Iris pigment epithelial cell (primary cell): Measurements from ENCODE around the gene NDUFV2.
"Not testable (repeated sequence)": the region's sequence is repeated elsewhere in the genome, so short reads cannot be mapped to it uniquely, and the experiment has no call there.

Experiments
- DNase-seq: peaks from one replicate; pipeline ENCODE4 v3.0.0-alpha.2; 2011; ENCODE audit warnings: low read depth

Gene NDUFV2

GRCh38 chr18:9153256-9153655 lies 50.8 kb downstream of the NDUFV2 start:
- DNase-seq: no peak

- DNase-seq: no peak
Measured at GRCh38 chr18:9156604-9157249, 54.2 kb downstream of the NDUFV2 start.

DNA sequence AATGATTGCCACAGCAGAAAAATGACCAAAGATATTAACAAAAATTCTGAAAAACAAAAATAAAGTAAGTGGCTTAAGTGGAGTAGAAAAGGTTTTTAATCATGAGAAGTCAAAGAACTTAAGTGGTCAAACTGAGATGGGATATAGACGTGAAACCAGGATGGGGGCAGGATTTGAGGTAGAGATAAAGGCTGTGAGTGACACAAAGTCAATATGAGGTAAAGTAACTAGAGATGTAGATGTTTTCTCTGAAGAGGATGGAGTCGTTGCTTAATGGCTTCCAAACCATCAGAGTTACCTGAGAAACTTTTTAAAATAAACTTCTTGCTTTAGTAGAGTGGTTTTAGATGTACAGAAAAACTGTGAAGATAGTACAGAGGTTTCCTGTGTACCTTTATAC lies 55.3 kb downstream of the NDUFV2 start:
- no peak for DNase-seq

DNA sequence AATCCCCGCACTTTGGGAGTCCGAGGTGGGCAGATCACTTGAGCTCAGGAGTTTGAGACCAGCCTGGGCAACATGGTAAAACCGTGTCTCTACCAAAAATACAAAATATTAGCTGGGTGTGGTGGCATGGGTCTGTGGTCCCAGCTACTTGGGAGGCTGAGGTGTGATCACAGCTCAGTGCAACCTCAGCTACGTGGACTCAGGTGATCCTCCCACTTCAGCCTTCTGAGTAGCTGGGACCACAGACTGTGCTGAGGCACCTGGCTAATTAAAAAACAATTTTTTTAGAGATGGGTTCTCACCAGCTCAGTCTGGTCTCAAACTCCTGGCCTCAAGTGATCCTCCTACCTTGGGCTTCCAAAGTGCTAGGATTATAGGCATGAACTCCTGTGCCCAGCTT lies 57.5 kb downstream of the NDUFV2 start:
- no peak for DNase-seq

- DNase-seq: not testable (repeated sequence)
Measured at GRCh38 chr18:9162663-9163062, 60.2 kb downstream of the NDUFV2 start.

DNA sequence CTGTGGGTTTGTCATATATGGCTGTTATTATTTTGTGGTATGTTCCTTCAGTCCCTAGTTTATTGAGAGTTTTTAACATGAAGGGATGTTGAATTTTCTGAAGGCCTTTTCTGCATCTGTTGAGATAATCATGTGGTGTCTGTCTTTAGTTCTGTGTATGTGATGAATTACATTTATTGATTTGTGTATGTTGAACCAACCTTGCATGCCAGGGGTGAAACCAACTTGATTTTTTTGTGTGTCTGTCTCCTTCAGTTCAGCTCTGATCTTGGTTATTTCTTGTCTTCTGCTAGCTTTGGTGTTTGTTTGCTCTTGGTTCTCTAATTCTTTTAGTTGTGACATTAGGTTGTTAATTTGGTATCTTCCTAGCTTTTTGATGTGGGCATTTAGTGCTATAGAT lies 61.6 kb downstream of the NDUFV2 start:
- not testable (repeated sequence) for DNase-seq

GRCh38 chr18:9165883-9166282 lies 63.4 kb downstream of the NDUFV2 start:
- DNase-seq: not testable (repeated sequence)

DNA sequence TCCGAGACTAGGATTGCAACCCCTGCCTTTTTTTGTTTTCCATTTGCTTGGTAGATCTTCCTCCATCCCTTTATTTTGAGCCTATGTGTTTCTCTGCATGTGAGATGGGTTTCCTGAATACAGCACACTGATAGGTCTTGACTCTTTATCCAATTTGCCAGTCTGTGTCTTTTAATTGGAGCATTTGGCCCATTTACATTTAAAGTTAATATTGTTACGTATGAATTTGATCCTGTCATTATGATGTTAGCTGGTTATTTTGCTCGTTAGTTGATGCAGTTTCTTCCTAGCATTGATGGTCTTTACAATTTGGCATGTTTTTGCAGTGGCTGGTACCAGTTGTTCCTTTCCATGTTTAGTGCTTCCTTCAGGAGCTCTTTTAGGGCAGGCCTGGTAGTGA lies 67.0 kb downstream of the NDUFV2 start:
- not testable (repeated sequence) for DNase-seq

DNA sequence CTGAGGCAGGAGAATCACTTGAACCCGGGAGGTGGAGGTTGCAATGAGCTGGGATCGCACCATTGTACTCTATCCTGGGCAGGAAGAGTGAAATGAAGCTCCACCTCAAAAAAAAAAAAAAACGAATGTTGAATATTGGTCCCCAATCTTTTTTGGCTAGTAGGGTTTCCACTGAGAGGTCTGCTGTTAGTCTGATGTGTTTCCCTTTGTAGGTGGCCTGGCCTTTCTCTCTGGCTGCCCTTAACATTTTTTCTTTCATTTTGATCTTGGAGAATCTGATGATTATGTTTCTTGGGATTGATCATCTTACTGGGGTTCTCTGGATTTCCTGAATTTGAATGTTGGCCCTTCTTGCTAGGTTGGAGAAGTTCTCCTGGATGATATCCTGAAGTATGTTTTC lies 69.4 kb downstream of the NDUFV2 start:
- not testable (repeated sequence) for DNase-seq

GRCh38 chr18:9172506-9173127 lies 70.1 kb downstream of the NDUFV2 start:
- DNase-seq: no peak

DNA sequence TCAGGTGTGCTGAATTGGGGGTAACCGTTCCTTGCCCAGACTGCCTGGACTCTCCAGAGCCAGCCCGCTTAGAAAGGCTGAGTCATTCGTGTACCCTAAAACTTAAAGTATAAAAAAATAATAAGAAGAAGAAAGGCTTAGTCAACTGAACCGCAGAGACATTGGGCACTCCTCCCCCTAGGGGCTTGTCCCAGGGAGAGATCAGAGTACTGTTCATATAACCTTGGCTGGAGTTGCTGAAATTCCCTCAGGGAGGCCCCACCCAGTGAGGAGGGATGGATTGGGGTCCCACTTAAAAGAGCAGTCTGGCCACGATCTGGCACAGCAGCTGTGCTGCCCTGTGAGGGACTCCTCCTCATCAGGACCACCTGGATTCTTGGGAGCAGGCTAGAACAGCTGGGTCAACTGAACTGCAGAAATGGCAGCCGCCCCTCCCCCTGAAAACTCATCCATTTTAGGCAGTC lies 71.3 kb downstream of the NDUFV2 start:
- DNase-seq: no peak

DNA sequence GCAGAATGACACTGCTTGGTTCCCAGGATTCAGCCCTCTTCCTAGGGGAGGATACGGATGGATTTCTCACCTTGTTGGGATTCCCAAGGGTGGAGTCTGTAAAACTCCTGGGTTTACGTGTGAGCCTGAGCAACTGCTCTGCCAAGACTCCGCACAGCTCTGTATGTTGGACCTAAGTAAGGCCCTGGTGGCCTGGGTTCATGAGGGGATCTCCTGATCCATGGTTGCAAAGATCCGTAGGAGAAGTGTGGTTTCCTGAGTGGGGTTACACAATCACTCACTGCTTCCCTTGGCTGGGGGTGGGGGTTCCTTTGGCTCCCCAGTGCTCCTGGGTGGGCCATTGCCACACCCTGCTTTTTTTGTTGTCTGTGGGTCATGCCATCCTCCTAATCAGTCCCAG lies 71.8 kb downstream of the NDUFV2 start:
- peak; percentile 7 for DNase-seq

GRCh38 chr18:9175115-9175514 lies 72.6 kb downstream of the NDUFV2 start:
- DNase-seq: no peak

GRCh38 chr18:9177031-9177430 lies 74.5 kb downstream of the NDUFV2 start:
- no peak for DNase-seq

DNA sequence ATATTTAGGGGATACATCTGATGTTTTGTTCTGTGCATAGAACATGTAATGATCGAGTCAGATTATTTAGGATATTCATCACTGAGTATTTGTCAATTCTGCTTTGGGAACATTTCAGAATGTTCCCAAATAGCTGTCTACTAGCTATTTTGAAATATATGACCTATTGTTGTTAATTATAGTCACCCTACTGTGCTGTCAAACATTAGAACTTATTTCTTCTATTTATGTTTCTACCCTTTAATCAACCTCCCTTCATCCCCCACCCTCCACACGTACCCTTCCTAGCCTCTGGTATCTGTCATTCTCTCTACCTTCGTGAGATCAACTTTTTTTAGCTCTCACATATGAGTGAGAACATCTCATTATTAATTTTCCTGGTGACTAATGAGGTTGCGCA lies 75.0 kb downstream of the NDUFV2 start:
- DNase-seq: no peak

DNA sequence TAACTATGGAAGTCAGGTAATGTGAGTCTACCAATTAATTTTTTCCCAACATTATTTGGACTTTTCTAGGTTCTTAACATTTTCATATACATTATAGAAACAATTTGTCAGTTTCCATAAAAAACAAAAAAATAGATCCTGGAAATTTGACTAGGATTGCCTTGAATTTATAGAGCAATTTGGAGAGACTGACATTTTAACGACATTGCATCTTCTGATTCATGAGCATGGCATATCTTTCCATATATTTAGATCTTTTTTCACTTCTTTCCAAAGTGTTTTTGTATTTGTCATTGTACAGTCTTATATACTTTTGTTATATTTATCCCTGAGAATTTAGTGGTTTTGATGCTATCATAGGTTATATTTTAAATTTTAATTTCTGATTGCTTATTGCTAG lies 76.1 kb downstream of the NDUFV2 start:
- DNase-seq: no peak

- DNase-seq: no peak
Measured at GRCh38 chr18:9181275-9181674, 78.8 kb downstream of the NDUFV2 start.

DNA sequence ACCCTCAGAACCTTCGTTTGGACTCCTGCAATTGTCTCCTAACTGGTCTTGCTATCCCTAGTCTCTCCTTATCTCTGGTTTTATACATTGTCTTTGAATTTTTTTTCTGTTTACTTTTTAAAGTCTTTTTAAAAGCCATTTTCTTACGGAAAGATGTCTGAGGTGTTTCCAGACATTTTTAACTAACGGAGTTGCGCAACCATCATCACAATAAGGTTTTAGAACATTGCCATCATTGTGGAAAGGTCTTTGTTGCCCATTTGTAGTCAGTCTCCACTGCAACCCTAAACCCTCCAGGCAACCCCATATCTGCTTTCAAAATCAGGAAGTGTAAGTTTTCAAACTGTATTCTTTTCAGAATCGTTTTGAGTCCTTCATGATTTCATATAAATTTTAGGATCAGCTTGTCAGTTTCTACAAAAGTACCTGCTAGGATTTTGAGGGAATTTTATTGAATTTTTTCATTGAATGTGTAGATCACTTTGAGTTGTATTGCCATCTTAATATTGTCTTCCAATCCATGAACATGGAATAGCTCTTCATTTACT lies 80.4 kb downstream of the NDUFV2 start:
- no peak for DNase-seq
